Type B pancreatic cell (in vitro differentiated cells): Measurements from ENCODE around the gene PLCB1. TPM values are rescaled to one million over a fixed set of nuclear protein-coding genes. Genes with fewer than 3 reads are reported as not detected.
A peak's percentile ranks its signal among the peaks of the same experiment; 100 is the strongest.

Experiments
- DNase-seq: peaks from one replicate; pipeline ENCODE4 v3.0.0; 2021; ENCODE audit warnings: mixed read lengths; ENCODE audit not compliant: unreplicated experiment; ENCODE audit errors: extremely low spot score
- H3K27ac Mint-ChIP-seq: 2 replicates; pipeline ENCODE4 v1.8.0; 2021; ENCODE audit warnings: mild to moderate bottlenecking, mixed read lengths
- H3K27me3 Mint-ChIP-seq: 2 replicates; pipeline ENCODE4 v1.8.0; 2021; ENCODE audit warnings: mixed read lengths
- H3K36me3 Mint-ChIP-seq: 2 replicates; pipeline ENCODE4 v1.8.0; 2021; ENCODE audit warnings: mixed read lengths
- H3K4me1 Mint-ChIP-seq: one replicate; pipeline ENCODE4 v1.8.0; 2021; ENCODE audit warnings: mixed read lengths; ENCODE audit not compliant: unreplicated experiment
- H3K4me3 Mint-ChIP-seq: 2 replicates; pipeline ENCODE4 v1.8.0; 2021; ENCODE audit warnings: mild to moderate bottlenecking, mixed read lengths
- H3K9me3 Mint-ChIP-seq: 2 replicates; pipeline ENCODE4 v1.8.0; 2021; ENCODE audit warnings: mixed read lengths
- long read RNA-seq: library from polyadenylated mRNA; unstranded; transcript quantifications from one replicate; pipeline ENCODE4 v2.0.0, GENCODE V29; 2020
- total RNA-seq: library from RNA; stranded (reverse); gene quantifications from 2 replicates; pipeline ENCODE4 v1.2.1, GENCODE V29; 2021; ENCODE audit warnings: low replicate concordance
- TF ChIP-seq, protein P1 (sequence below): fragments of 200-600 bp; sonication (generic); conservative IDR thresholded peaks from 2 replicates; pipeline ENCODE4 v1.5.0; 2021; ENCODE audit warnings: antibody characterized with exemption, mild to moderate bottlenecking

PLCB1 gene
- total RNA-seq, result 12.0 and 17.9 TPM in 2 replicates
- long read RNA-seq, partial matches to known transcripts, result 16 of 26 reads
- long read RNA-seq, other reads (novel, unspliced or antisense), result 10 of 26 reads

DNA sequence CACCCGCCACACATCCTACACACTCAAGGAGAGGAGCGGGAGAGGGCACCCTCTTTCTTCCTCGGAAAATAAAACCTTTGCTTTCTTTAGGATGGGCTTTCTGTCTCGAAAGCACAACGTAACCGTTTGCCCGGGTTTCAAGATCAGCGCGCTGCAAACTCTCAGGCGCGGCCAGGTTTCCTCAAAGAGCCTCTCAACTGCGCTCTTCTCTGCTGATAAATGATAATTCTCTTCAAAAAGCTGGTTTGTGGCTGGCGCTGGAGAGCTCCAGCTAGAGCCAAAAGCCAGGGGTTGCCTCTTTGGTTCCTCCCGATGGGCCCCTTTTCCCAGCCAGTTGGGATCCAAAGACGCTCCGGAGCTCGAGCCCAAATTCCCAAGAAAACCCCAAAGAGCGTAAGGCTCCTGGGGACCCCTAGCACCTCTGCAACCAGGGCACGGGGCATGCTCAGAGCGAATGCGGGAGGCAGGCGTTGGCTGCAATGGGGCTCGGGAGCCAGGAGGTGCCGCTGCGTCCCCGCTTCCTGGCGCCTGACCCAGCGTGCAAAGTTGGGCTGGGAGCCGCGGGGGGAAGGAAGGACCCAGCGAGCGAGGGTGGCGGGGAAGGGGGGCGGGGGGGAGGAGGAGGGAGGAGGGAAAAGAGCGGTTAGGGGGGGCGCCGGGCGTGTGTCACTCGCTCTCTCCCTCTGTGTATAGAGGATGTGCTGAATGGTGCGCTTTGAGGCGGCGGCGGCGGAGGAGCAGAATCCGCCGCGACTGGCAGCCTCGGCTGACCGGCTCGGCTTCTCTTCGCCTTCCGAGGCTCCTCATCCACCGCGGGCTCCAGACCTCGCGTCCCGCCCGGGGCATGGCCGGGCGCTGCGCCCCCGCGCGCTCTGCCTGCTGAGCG is at the start of gene PLCB1:
Gene PLCB1 (plus strand): TSS at position 669 of the 886 bp plus-strand sequence. CDS start 386 bp downstream, outside the sequence.
- peaks cover 4% of the 10 kb centered on the region for H3K9me3 Mint-ChIP-seq

GRCh38 chr20:8082989-8083388 is 49.1 kb upstream of the PLCB1 start:
- Mint-ChIP-seq H3K27ac (no peak overlapping the region), H3K36me3 (no peaks in the 10 kb centered on the region), H3K4me1 (peaks cover 3% of the 10 kb centered on the region), H3K4me3 (no peak overlapping the region), H3K27me3 (peaks cover 6% of the 10 kb centered on the region), H3K9me3 (peaks cover 6% of the 10 kb centered on the region)
- no peak for DNase-seq
- TF ChIP-seq, protein P1, sequence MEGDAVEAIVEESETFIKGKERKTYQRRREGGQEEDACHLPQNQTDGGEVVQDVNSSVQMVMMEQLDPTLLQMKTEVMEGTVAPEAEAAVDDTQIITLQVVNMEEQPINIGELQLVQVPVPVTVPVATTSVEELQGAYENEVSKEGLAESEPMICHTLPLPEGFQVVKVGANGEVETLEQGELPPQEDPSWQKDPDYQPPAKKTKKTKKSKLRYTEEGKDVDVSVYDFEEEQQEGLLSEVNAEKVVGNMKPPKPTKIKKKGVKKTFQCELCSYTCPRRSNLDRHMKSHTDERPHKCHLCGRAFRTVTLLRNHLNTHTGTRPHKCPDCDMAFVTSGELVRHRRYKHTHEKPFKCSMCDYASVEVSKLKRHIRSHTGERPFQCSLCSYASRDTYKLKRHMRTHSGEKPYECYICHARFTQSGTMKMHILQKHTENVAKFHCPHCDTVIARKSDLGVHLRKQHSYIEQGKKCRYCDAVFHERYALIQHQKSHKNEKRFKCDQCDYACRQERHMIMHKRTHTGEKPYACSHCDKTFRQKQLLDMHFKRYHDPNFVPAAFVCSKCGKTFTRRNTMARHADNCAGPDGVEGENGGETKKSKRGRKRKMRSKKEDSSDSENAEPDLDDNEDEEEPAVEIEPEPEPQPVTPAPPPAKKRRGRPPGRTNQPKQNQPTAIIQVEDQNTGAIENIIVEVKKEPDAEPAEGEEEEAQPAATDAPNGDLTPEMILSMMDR, result no peak

More for the DNA sequence above, at the start of gene PLCB1:
- DNase-seq, result peak; percentile 90
- H3K27me3 Mint-ChIP-seq, result peaks cover 38% of the 10 kb centered on the region
- TF ChIP-seq, protein P1, result peak; percentile 89
- H3K4me1 Mint-ChIP-seq, result peaks cover 27% of the 10 kb centered on the region
- H3K4me3 Mint-ChIP-seq, result peak within 1 kb of the TSS; percentile 92
- H3K36me3 Mint-ChIP-seq, result peaks cover 5% of the 10 kb centered on the region
- H3K27ac Mint-ChIP-seq, result peak within 1 kb of the TSS; percentile 54

- Mint-ChIP-seq H3K36me3 (no peaks in the 10 kb centered on the region), H3K4me3 (no peak overlapping the region), H3K27ac (no peak overlapping the region), H3K27me3 (peaks cover 5% of the 10 kb centered on the region), H3K9me3 (no peaks in the 10 kb centered on the region), H3K4me1 (peaks cover 6% of the 10 kb centered on the region)
- TF ChIP-seq, protein P1, result no peak
- DNase-seq, result no peak
These were observed 42.4 kb upstream of the PLCB1 start for GRCh38 chr20:8089668-8090067.

GRCh38 chr20:8094415-8094818 is 37.6 kb upstream of the PLCB1 start:
- Mint-ChIP-seq H3K4me3 (no peak overlapping the region), H3K9me3 (no peaks in the 10 kb centered on the region), H3K27ac (no peak overlapping the region), H3K4me1 (peaks cover 6% of the 10 kb centered on the region), H3K27me3 (peaks cover 5% of the 10 kb centered on the region), H3K36me3 (no peaks in the 10 kb centered on the region)
- TF ChIP-seq, protein P1, result no peak
- no peak for DNase-seq

- TF ChIP-seq, protein P1, result no peak
- no peak for DNase-seq
- no peak overlapping the region for H3K27ac Mint-ChIP-seq
- H3K9me3 Mint-ChIP-seq, result no peaks in the 10 kb centered on the region
- H3K36me3 Mint-ChIP-seq, result no peaks in the 10 kb centered on the region
- H3K4me1 Mint-ChIP-seq, result peaks cover 2% of the 10 kb centered on the region
- peaks cover 2% of the 10 kb centered on the region for H3K27me3 Mint-ChIP-seq
- no peak overlapping the region for H3K4me3 Mint-ChIP-seq
These were observed 37.2 kb upstream of the PLCB1 start for GRCh38 chr20:8094850-8095249.
